ENCODE measurements around the gene CDR2. TPM values are rescaled to one million over a fixed set of nuclear protein-coding genes. Genes with fewer than 3 reads are reported as not detected.

CDR2 gene
- total and polyA plus RNA-seq, 2 of the 13 experiments (the other 11 are each of a cell fraction or from before 2014, with no cell fraction given), result 59.0 to 78.9 TPM

DNA sequence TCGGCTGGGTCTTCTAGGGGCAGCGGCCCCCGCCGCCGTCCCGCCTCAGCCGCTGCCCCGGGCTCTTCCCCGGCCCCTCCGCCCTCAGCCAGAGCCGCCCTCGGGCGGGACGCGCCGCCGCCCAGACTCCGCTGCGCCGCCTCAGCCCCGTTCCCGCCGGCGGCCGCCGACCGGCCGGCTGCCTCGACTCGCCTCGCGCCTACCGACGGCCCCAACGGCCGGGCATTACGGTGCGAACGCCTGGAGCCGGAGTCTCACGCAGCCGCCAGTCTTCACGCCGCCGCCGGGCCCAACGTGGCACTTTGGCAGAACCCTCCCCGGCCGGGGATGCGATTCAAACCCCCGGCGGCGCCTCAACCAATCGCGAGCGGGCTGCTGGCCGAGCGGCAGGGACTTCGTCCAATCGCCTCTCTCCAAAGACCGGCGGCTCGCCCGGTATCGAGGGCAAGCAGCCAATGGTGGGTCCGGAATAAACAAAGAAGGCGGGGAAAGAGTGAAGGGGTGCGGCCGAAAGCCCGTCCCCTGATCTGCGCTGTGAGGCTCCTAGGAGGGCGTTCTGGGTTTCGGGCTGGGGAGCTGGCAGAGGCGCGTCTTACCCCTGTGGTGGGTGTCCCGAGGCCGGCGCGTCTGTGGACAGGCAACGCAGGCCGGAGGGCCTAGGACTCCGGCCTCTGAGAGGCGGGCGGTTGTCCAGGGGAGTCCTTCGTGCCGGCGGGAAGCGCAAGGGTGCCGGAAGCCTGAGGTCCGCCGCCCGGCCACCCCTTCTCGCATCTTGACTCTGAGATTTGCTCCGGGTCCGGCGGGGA lies at the start of gene CDR2 (continued):
- TF ChIP-seq, protein P1, sequence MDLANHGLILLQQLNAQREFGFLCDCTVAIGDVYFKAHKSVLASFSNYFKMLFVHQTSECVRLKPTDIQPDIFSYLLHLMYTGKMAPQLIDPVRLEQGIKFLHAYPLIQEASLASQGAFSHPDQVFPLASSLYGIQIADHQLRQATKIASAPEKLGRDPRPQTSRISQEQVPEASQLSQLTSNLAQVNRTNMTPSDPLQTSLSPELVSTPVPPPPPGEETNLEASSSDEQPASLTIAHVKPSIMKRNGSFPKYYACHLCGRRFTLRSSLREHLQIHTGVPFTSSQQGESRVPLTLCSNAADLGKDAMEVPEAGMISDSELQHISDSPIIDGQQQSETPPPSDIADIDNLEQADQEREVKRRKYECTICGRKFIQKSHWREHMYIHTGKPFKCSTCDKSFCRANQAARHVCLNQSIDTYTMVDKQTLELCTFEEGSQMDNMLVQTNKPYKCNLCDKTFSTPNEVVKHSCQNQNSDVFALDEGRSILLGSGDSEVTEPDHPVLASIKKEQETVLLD (CRISPR knock-in tag; IDR thresholded peaks at IDR 0.05; ENCODE audit: low read depth), result 0 out of 2 replicates have a peak, but pooled peaks have one; percentile 9
- 0 out of 2 replicates have a peak, but pooled peaks have one; percentile 39 for TF ChIP-seq ZNF629 (CRISPR knock-in tag; conservative IDR thresholded peaks at IDR 0.05)
- TF ChIP-seq ZNF326 (CRISPR knock-in tag; IDR thresholded peaks at IDR 0.05; ENCODE audit: borderline replicate concordance), result no peak
- TF ChIP-seq FOXC1 (CRISPR knock-in tag; IDR thresholded peaks at IDR 0.05; ENCODE audit: borderline replicate concordance), result 0 out of 2 replicates have a peak, but pooled peaks have one; percentile 65
- TF ChIP-seq ZFP37 (CRISPR knock-in tag; IDR thresholded peaks at IDR 0.05; ENCODE audit: borderline replicate concordance), result peak; percentile 91
- TF ChIP-seq MZF1 (CRISPR knock-in tag; IDR thresholded peaks at IDR 0.05; ENCODE audit: borderline replicate concordance), result no peak
- peak; percentile 79 for TF ChIP-seq ZNF292 (CRISPR knock-in tag; IDR thresholded peaks at IDR 0.05; ENCODE audit: borderline replicate concordance, low read depth)
- TF ChIP-seq TRIM24 (CRISPR knock-in tag; IDR thresholded peaks at IDR 0.05), result no peak
- TF ChIP-seq KLF9 (CRISPR knock-in tag; IDR thresholded peaks at IDR 0.05; ENCODE audit: low read depth), result no peak; the same call in 1 of the 2 replicates
- peak; percentile 94 for TF ChIP-seq SAP130 (CRISPR knock-in tag; IDR thresholded peaks at IDR 0.05; ENCODE audit: low read depth)
- TF ChIP-seq MEF2D (CRISPR knock-in tag; IDR thresholded peaks at IDR 0.05), result no peak
- peak; percentile 6 for TF ChIP-seq ARNTL (CRISPR knock-in tag; IDR thresholded peaks at IDR 0.05)
- TF ChIP-seq ZNF343 (CRISPR knock-in tag; IDR thresholded peaks at IDR 0.05), result no peak; the same call in 1 of the 2 replicates
- TF ChIP-seq, protein P2, sequence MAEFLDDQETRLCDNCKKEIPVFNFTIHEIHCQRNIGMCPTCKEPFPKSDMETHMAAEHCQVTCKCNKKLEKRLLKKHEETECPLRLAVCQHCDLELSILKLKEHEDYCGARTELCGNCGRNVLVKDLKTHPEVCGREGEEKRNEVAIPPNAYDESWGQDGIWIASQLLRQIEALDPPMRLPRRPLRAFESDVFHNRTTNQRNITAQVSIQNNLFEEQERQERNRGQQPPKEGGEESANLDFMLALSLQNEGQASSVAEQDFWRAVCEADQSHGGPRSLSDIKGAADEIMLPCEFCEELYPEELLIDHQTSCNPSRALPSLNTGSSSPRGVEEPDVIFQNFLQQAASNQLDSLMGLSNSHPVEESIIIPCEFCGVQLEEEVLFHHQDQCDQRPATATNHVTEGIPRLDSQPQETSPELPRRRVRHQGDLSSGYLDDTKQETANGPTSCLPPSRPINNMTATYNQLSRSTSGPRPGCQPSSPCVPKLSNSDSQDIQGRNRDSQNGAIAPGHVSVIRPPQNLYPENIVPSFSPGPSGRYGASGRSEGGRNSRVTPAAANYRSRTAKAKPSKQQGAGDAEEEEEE (CRISPR knock-in tag; IDR thresholded peaks at IDR 0.05; ENCODE audit: borderline replicate concordance), result 0 out of 2 replicates have a peak, but pooled peaks have one; percentile 23
- TF ChIP-seq, protein P3, sequence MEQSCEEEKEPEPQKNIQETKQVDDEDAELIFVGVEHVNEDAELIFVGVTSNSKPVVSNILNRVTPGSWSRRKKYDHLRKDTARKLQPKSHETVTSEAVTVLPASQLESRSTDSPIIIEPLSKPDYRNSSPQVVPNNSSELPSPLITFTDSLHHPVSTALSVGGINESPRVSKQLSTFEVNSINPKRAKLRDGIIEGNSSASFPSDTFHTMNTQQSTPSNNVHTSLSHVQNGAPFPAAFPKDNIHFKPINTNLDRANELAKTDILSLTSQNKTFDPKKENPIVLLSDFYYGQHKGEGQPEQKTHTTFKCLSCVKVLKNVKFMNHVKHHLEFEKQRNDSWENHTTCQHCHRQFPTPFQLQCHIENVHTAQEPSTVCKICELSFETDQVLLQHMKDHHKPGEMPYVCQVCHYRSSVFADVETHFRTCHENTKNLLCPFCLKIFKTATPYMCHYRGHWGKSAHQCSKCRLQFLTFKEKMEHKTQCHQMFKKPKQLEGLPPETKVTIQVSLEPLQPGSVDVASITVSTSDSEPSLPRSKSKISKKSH (CRISPR knock-in tag; IDR thresholded peaks at IDR 0.05; ENCODE audit: borderline replicate concordance), result peak; percentile 61; the same call in 1 of the 2 replicates
- TF ChIP-seq ZFP36L2 (CRISPR knock-in tag; IDR thresholded peaks at IDR 0.05), result no peak
- peak; percentile 59; the same call in 1 of the 2 replicates for TF ChIP-seq MIER3 (CRISPR knock-in tag; IDR thresholded peaks at IDR 0.05; ENCODE audit: borderline replicate concordance)
- peak; percentile 87 for TF ChIP-seq SKI (IDR thresholded peaks at IDR 0.05; ENCODE audit: partially characterized antibody)
- TF ChIP-seq ZSCAN30 (CRISPR knock-in tag; IDR thresholded peaks at IDR 0.05), result no peak
- peak; percentile 94 for TF ChIP-seq SIN3A (IDR thresholded peaks at IDR 0.05; ENCODE audit: borderline replicate concordance, low read depth, low read length)
- TF ChIP-seq STAG1 (CRISPR knock-in tag; IDR thresholded peaks at IDR 0.05), result no peak
- TF ChIP-seq, protein P4, sequence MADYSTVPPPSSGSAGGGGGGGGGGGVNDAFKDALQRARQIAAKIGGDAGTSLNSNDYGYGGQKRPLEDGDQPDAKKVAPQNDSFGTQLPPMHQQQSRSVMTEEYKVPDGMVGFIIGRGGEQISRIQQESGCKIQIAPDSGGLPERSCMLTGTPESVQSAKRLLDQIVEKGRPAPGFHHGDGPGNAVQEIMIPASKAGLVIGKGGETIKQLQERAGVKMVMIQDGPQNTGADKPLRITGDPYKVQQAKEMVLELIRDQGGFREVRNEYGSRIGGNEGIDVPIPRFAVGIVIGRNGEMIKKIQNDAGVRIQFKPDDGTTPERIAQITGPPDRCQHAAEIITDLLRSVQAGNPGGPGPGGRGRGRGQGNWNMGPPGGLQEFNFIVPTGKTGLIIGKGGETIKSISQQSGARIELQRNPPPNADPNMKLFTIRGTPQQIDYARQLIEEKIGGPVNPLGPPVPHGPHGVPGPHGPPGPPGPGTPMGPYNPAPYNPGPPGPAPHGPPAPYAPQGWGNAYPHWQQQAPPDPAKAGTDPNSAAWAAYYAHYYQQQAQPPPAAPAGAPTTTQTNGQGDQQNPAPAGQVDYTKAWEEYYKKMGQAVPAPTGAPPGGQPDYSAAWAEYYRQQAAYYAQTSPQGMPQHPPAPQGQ (CRISPR knock-in tag; IDR thresholded peaks at IDR 0.05; ENCODE audit: borderline replicate concordance), result no peak
- TF ChIP-seq NFYB (CRISPR knock-in tag; IDR thresholded peaks at IDR 0.05), result peak; percentile 99
- TF ChIP-seq HHEX (CRISPR knock-in tag; IDR thresholded peaks at IDR 0.05), result no peak

Data from HepG2 (cell line).